NB4 (cell line): Measurements from ENCODE around the gene GNAI2.
"Not testable (repeated sequence)": the region's sequence is repeated elsewhere in the genome, so short reads cannot be mapped to it uniquely, and the experiment has no call there.

ENCODE experiments used
- DNase-seq: peaks from one replicate; pipeline ENCODE4 v3.0.0; 2010; ENCODE audit warnings: low read depth
- H3K4me3 ChIP-seq: one replicate; pipeline ENCODE4 v1.5.1; 2011; ENCODE audit warnings: mild to moderate bottlenecking, low read depth, low read length, moderate library complexity
- CTCF ChIP-seq: IDR thresholded peaks from one replicate; pipeline ENCODE4 v1.5.1; 2012; ENCODE audit warnings: low read depth, low read length
- MAX ChIP-seq: IDR thresholded peaks from 2 replicates; pipeline ENCODE4 v1.6.1; 2011; ENCODE audit warnings: low read depth, low read length
- MYC ChIP-seq: IDR thresholded peaks from 2 replicates; pipeline ENCODE4 v1.6.1; 2011; ENCODE audit warnings: low read depth, low read length
- POLR2A ChIP-seq: IDR thresholded peaks from 2 replicates; pipeline ENCODE4 v1.6.1; 2011; ENCODE audit warnings: mild to moderate bottlenecking; ENCODE audit not compliant: insufficient read length; ENCODE audit errors: extremely low read depth

Gene GNAI2

GRCh38 chr3:50271314-50271936 lies 35.4 kb downstream of the GNAI2 start:
- TF ChIP-seq CTCF (no peak), POLR2A (no peak), MAX (no peak), MYC (no peak)
- DNase-seq = no peak
- H3K4me3 ChIP-seq = no peak overlapping the region

GRCh38 chr3:50272538-50272910 lies 36.5 kb downstream of the GNAI2 start:
- DNase-seq, H3K4me3 ChIP-seq: not testable (repeated sequence)

GRCh38 chr3:50272911-50273688 lies 37.1 kb downstream of the GNAI2 start:
- no peak overlapping the region for H3K4me3 ChIP-seq
- TF ChIP-seq CTCF (peak; percentile 74), MAX (no peak)
- peak; percentile 82 for DNase-seq

GRCh38 chr3:50273689-50274065 lies 37.7 kb downstream of the GNAI2 start:
- TF ChIP-seq POLR2A (no peak), MAX (no peak), MYC (no peak)
- H3K4me3 ChIP-seq = no peak overlapping the region
- no peak for DNase-seq

GRCh38 chr3:50274371-50275104 lies 38.5 kb downstream of the GNAI2 start:
- no peak overlapping the region for H3K4me3 ChIP-seq
- TF ChIP-seq CTCF (peak; percentile 79), MYC (no peak)
- DNase-seq = peak; percentile 81

GRCh38 chr3:50275141-50275995 lies 39.4 kb downstream of the GNAI2 start:
- no peak for TF ChIP-seq MYC
- no peak for TF ChIP-seq POLR2A
- no peak for TF ChIP-seq CTCF
- no peak for TF ChIP-seq MAX
- no peak overlapping the region for H3K4me3 ChIP-seq
- no peak for DNase-seq
